Endothelial cell of umbilical vein (primary cell): ENCODE results near the gene CISH.

Experiments
- CTCF ChIP-seq, 2 donors: IDR thresholded peaks; 1 replicate in 1 of 2; 2 replicates in 1 of 2; pipeline ENCODE4 v1.5.1; 2011; ENCODE audit warnings: low read length in 2 of 2, mild to moderate bottlenecking in 2 of 2, moderate library complexity in 2 of 2, control low read depth in 1 of 2, inconsistent platforms in 1 of 2, low read depth in 1 of 2; ENCODE audit not compliant: insufficient read depth in 1 of 2; ENCODE audit errors: extremely low read depth in 1 of 2
- EZH2 ChIP-seq: IDR thresholded peaks from 2 replicates; pipeline ENCODE4 v1.6.1; 2012; ENCODE audit warnings: borderline replicate concordance, low read depth, mild to moderate bottlenecking, moderate library complexity, low read length, inconsistent platforms; ENCODE audit not compliant: severe bottlenecking
- FOS ChIP-seq: IDR thresholded peaks from 2 replicates; pipeline ENCODE4 v1.6.1; 2011; ENCODE audit warnings: mild to moderate bottlenecking, low read length, moderate library complexity, borderline replicate concordance; ENCODE audit not compliant: insufficient read depth
- JUN ChIP-seq: IDR thresholded peaks from 2 replicates; pipeline ENCODE4 v1.6.1; 2011; ENCODE audit warnings: borderline replicate concordance, low read depth; ENCODE audit not compliant: insufficient read length, insufficient read depth
- MAX ChIP-seq: IDR thresholded peaks from 2 replicates; pipeline ENCODE4 v1.6.1; 2011; ENCODE audit not compliant: insufficient read depth, insufficient read length
- POLR2A ChIP-seq: IDR thresholded peaks from 2 replicates; pipeline ENCODE4 v1.6.1; 2012; ENCODE audit warnings: low read depth, mild to moderate bottlenecking, control low read depth, low read length
- POLR2AphosphoS5 ChIP-seq: IDR thresholded peaks from 2 replicates; pipeline ENCODE4 v1.6.1; 2012; ENCODE audit warnings: low read depth, mild to moderate bottlenecking, control low read depth, low read length, moderate library complexity; ENCODE audit not compliant: insufficient read depth

- TF ChIP-seq CTCF (IDR thresholded peaks at IDR 0.05; ENCODE audit: extremely low read depth in 1 of 2, insufficient read depth in 1 of 2, low read depth in 1 of 2, low read length in 2 of 2) (no peak), POLR2AphosphoS5 (no peak), MAX (no peak), POLR2A (no peak), EZH2 (no peak), FOS (no peak), JUN (no peak)
Observed at GRCh38 chr3:50648944-50649343, 37.4 kb upstream of the CISH start.
